ENCODE data around the gene MPV17L2. TPM values are rescaled to one million over a fixed set of nuclear protein-coding genes. Genes with fewer than 3 reads are reported as not detected.

Gene MPV17L2
- polyA plus RNA-seq, 3 donors: 11.1 to 11.7 (median 11.1) TPM

DNA sequence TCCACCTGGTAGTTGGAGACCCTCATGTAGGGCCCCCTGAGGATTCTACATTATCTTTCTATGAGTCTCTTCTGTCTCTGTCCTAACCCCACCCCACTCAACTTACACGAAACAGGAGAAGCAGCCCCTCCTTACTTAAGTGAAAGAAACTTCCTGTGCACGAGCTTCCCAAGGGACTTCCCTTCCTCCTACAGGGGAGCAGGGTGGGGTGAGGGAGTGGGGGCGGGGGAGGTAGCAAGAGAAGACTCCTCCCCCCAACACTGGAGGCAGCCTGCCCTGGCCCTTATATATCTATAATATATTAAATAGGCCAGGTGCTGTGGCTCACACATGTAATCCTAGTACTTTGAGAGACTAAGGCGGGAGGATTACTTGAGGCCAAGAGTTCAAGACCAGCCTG lies 38.8 kb downstream of the MPV17L2 start:
- DNase-seq: no peak

DNA sequence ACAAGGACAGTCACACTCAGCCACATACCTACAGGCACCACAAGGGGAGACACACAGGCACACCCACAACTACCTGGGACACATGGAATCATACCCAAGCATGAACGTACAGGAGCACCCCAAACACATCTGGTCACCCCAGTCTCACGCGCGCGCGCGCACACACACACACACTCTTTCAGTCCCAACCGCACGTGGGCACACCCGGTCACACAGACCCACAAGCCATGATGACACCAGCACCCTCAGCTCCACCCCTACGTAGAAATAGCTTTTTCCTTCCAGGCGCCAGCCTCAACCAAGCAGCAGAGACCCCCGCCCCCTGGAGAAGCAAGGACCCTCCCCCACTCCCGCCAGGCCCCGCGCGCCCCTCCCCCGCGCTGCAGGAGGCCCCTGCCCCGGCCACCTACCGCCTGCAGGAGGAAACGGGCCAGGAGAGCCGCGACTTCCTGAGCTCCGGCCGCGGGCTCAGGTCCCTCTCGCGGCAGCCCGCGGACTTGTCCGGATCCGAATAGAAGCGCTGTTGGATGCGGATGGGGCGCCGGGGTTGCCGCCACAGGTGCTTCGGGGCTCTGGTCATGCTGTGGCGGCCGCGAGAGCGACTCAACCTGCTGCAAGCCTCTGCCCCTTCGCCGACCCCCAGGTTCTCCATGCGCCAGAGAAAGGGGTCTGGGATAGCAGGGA lies 39.7 kb downstream of the MPV17L2 start:
- DNase-seq: no peak

DNA sequence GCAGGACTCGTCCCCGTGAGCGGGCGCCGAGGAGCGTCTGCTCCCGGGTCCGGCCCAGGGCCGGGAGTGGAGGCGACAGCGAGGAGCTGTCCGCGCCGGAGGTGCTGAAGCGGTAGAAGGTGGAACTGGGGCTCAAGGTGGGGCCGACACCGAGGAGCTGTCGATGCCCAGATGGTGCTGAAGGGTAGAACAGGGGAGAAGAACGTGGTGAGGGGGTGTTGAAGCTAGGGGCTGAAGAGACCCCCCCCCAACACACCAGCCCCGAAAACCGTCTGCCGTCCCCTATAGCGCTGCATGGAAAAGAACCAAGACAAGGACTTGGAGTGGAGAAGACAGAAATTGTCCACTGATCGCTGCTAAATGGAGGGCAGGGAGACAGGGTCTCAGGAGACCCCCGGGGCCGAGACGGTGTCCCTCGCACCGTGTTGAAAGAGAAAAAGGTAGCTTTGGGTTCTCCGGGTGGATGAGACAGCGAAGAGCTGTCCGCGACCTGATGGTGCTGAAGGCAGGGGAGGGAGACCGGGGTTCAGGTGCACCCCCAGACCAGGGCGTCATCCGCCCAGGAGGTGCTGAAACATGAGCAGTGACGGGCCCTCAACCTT lies 40.3 kb downstream of the MPV17L2 start:
- DNase-seq: peak; percentile 65

DNA sequence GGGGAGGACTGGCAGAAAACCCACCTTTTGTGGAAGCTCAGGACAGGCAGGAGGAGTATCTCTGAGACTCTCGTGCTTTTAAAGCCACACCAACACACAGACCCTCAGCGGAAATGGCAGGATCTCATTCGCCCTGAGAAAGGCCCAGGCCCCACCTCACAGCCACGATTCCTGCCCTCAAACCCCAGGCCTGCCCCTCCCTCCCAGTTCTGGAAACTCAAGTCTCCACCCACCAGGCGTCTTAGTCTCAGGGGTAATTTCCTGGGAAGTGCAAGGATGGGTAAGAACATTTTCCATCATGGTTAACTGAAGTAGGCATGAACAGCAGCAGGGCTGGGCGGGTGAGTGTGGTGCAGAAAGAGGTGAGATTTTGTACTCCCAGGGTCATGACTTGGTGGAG lies 41.2 kb downstream of the MPV17L2 start:
- DNase-seq: no peak

DNA sequence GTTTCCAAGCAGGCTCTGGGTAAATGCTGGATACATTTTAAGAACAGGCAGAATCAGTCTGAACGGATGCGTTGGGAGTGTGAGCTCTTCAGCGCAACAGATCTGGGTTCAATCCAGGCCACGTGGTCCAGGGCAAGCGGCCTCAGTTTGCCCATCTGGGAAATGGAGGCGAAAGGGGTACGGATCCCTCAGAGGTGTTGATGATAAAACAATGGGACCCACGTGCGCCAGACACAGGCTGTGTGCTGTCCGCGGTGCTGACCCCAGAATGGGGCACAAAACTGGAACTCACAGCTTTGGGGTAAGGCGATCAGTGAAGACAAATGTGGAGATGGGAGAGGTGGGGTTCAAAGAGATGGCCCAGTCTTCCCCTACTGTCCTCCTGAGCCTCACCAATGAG lies 46.3 kb downstream of the MPV17L2 start:
- no peak for DNase-seq

DNA sequence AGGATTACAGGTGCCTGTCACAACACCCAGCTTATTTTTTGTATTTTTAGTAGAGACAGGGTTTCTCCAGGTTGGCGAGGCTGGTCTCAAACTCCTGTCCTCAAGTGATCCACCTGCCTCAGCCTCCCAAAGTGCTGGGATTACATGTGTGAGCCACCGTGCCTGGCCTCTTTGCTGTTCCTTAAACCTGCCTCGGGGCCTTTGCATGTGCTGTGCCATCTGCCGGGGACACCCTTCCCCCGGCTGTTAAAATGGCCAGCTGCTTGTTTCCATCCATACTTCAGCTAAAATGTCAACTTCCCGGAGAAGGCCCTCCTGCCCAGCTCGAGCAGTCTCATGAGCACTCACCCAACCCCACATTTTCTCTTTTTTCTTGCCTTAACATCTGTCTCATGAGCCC lies 52.3 kb downstream of the MPV17L2 start:
- no peak for DNase-seq

Other genes starting within 250 kb of the MPV17L2 start
- 1 to 10 TPM; 5.1 to 8.6 (median 7.4) TPM for gene KCNN1, start 226.1 kb upstream of the MPV17L2 start, polyA plus RNA-seq (ENCODE audit: insufficient read length in 3 of 3)
- 1 to 10 TPM; 3.9 to 4.7 (median 4.0) TPM for gene ARRDC2, start 185.0 kb upstream of the MPV17L2 start, polyA plus RNA-seq (ENCODE audit: insufficient read length in 3 of 3)
- under 1 TPM; 0.18 to 0.27 (median 0.24) TPM for gene IL12RB1, start 106.3 kb upstream of the MPV17L2 start, polyA plus RNA-seq (ENCODE audit: insufficient read length in 3 of 3)
- gene MAST3, start 95.4 kb upstream of the MPV17L2 start, polyA plus RNA-seq (ENCODE audit: insufficient read length in 3 of 3): 1 to 10 TPM; 5.7 to 8.3 (median 7.5) TPM
- 10 to 100 TPM; 27.2 to 39.0 (median 28.4) TPM for gene PIK3R2, start 40.1 kb upstream of the MPV17L2 start, polyA plus RNA-seq (ENCODE audit: insufficient read length in 3 of 3)
- gene IFI30, start 19.4 kb upstream of the MPV17L2 start, polyA plus RNA-seq (ENCODE audit: insufficient read length in 3 of 3): 10 to 100 TPM; 11.5 to 16.9 (median 12.6) TPM
- 1 to 10 TPM; 5.2 to 5.5 (median 5.2) TPM for gene RAB3A, start 10.8 kb downstream of the MPV17L2 start, polyA plus RNA-seq (ENCODE audit: insufficient read length in 3 of 3)
- under 1 TPM; 0.77 to 0.82 (median 0.78) TPM for gene PDE4C, start 33.2 kb downstream of the MPV17L2 start, polyA plus RNA-seq (ENCODE audit: insufficient read length in 3 of 3)
- 10 to 100 TPM in 2 of 3 donors, 1 to 10 TPM in 1; 6.5 to 13.0 (median 12.5) TPM for gene IQCN, start 81.2 kb downstream of the MPV17L2 start, polyA plus RNA-seq (ENCODE audit: insufficient read length in 3 of 3)
- 100 to 1,000 TPM in 1 of 3 donors, 10 to 100 TPM in 2; 65.8 to 114 (median 73.7) TPM for gene JUND, start 88.4 kb downstream of the MPV17L2 start, polyA plus RNA-seq (ENCODE audit: insufficient read length in 3 of 3)
- gene LSM4, start 129.9 kb downstream of the MPV17L2 start, polyA plus RNA-seq (ENCODE audit: insufficient read length in 3 of 3): 100 to 1,000 TPM; 102 to 129 (median 114) TPM
- gene PGPEP1, start 147.4 kb downstream of the MPV17L2 start, polyA plus RNA-seq (ENCODE audit: insufficient read length in 3 of 3): 10 to 100 TPM; 21.3 to 33.2 (median 32.1) TPM
- gene GDF15, start 192.9 kb downstream of the MPV17L2 start, polyA plus RNA-seq (ENCODE audit: insufficient read length in 3 of 3): 1 to 10 TPM; 4.5 to 6.9 (median 6.0) TPM
- 1 to 10 TPM in 1 of 3 donors, under 1 TPM in 2; 0.87 to 1.2 (median 0.98) TPM for gene LRRC25, start 204.4 kb downstream of the MPV17L2 start, polyA plus RNA-seq (ENCODE audit: insufficient read length in 3 of 3)
- gene SSBP4, start 226.2 kb downstream of the MPV17L2 start, polyA plus RNA-seq (ENCODE audit: insufficient read length in 3 of 3): 100 to 1,000 TPM in 2 of 3 donors, 10 to 100 TPM in 1; 99.9 to 117 (median 117) TPM
- 100 to 1,000 TPM; 115 to 147 (median 133) TPM for gene ISYNA1, start 244.9 kb downstream of the MPV17L2 start, polyA plus RNA-seq (ENCODE audit: insufficient read length in 3 of 3)

Data from renal pelvis (tissue), 4 donors.